GM21360 (cell line): Measurements from ENCODE around the gene BRCA1.
"Not testable (repeated sequence)": the region's sequence is repeated elsewhere in the genome, so short reads cannot be mapped to it uniquely, and the experiment has no call there.

Source experiments
- ATAC-seq: cut with Tn5 transposase; IDR thresholded peaks from one replicate; pipeline ENCODE4 v1.9.1; 2021; ENCODE audit warnings: mild to moderate bottlenecking, moderate library complexity; ENCODE audit not compliant: unreplicated experiment

BRCA1 gene

GRCh38 chr17:43134774-43135453 lies 9.8 kb upstream of the BRCA1 start:
- ATAC-seq: no peak

- not testable (repeated sequence) for ATAC-seq
Observed at GRCh38 chr17:43133439-43133838, 8.3 kb upstream of the BRCA1 start.

DNA sequence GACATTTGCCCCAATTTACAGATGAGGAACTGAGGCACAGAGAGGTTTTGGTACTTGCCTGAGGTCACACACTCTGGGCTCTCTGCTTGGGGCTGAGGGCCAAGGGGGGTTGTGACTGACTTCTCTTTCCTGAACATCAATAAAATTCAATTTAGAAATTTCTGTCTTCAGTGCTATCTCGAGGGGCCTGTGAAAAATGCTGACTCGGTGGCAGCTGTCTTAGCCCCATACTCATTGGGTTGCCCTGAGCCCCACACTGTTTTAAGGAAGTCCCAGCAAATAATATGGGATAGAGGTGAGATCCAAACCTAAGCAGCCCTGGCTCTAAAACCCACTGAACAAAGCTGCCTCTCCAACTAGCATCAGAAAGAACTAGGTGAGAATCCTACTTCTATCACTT lies 7.0 kb upstream of the BRCA1 start:
- no peak for ATAC-seq

DNA sequence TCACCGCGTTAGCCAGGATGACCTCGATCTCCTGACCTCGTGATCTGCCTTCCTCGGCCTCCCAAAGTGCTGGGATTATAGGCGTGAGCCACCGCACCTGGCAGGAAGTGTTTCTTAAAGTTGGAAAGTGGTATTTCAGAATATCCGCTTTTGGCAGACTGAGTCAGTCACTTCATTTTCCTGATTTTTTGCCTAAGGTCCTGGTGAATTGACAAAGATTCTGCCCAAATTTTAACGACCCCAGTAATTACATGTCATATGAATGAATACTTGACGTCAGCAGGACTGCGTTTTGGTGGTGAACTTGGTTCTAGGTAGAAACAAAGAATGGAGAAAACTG lies 4.5 kb upstream of the BRCA1 start:
- no peak for ATAC-seq

GRCh38 chr17:43127333-43127876 lies 2.2 kb upstream of the BRCA1 start:
- ATAC-seq: not testable (repeated sequence)

GRCh38 chr17:43126911-43127290 lies 1.7 kb upstream of the BRCA1 start:
- ATAC-seq: no peak

GRCh38 chr17:43125967-43126910 lies 1.1 kb upstream of the BRCA1 start:
- no peak for ATAC-seq

DNA sequence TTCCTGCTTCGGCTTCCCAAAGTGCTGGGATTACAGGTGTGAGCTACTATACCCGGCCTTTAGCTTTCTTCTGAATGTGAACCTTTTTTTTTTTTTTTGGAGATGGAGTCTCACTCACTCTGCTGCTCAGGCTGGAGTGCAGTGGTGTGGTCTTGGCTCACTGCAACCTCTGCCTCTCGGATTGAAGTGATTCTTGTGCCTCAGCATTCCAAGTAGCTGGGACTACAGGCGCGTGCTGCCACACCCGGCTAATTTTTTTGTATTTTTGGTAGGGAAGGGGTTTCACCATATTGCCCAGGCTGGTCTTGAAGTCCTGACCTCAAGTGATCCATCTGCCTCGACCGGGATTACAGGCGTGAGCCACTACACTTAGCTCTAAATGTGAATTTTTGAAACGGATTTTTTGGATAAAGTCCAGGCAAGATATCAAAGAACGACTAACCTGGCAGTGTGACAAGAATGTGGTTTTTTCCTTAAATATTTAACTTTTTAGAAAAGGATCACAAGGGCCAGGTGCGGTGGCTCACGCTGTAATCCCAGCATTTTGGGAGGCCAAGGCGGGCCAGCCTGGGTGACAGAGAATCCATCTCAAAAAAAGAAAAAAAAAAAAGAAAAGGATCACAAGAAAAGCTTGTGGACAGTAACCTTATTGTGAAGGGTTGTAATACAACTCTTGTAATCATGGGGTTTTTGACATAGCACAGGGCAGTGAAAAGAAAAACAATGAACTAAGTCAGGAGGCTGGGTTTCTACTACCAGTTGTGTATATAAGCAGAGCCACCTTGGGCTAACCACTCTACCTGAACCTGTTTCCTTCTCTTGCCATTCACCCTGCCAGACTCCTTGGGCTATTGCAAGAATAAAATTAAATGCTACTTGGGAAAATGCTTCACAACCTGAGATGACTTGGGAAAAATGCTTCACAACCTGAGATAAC lies 6.2 kb downstream of the BRCA1 start:
- ATAC-seq: no peak

- ATAC-seq: no peak
Observed at GRCh38 chr17:43114151-43114552, 11.0 kb downstream of the BRCA1 start.

DNA sequence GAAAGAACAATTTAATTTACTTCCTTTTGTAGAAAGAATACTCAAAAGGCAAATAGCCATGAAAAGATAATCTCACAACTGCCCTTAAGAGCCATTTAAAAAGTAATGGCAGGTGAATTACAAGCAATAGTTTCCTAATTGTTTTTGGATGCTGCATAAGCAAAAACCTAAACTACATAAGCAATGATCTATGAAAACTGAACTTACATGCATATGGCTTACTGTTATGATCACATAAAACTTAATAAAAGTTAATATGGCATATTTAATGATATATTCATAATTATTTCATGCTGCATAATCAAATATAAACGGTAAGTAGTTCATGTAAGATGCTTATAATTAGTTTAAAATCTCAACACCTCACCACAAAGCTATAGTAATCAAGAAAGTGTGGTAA lies 18.6 kb downstream of the BRCA1 start:
- ATAC-seq: no peak

GRCh38 chr17:43105146-43105545 lies 20.0 kb downstream of the BRCA1 start:
- ATAC-seq: no peak

DNA sequence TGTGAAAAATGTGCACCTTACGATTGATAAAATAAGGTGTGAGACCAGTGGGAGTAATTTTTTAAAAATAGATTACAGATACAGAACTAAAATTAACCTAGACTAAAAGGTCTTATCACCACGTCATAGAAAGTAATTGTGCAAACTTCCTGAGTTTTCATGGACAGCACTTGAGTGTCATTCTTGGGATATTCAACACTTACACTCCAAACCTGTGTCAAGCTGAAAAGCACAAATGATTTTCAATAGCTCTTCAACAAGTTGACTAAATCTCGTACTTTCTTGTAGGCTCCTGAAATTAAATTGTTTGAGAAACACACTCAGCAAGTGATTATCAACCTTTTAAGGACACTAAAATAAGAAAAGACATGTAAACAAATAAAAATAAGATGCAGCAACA lies 20.5 kb downstream of the BRCA1 start:
- no peak for ATAC-seq

GRCh38 chr17:43095364-43095763 lies 29.8 kb downstream of the BRCA1 start:
- not testable (repeated sequence) for ATAC-seq

DNA sequence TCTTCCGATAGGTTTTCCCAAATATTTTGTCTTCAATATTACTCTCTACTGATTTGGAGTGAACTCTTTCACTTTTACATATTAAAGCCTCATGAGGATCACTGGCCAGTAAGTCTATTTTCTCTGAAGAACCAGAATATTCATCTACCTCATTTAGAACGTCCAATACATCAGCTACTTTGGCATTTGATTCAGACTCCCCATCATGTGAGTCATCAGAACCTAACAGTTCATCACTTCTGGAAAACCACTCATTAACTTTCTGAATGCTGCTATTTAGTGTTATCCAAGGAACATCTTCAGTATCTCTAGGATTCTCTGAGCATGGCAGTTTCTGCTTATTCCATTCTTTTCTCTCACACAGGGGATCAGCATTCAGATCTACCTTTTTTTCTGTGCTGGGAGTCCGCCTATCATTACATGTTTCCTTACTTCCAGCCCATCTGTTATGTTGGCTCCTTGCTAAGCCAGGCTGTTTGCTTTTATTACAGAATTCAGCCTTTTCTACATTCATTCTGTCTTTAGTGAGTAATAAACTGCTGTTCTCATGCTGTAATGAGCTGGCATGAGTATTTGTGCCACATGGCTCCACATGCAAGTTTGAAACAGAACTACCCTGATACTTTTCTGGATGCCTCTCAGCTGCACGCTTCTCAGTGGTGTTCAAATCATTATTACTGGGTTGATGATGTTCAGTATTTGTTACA lies 30.9 kb downstream of the BRCA1 start:
- no peak for ATAC-seq

GRCh38 chr17:43092901-43093300 lies 32.3 kb downstream of the BRCA1 start:
- no peak for ATAC-seq

GRCh38 chr17:43090022-43090421 lies 35.1 kb downstream of the BRCA1 start:
- ATAC-seq: no peak

- no peak for ATAC-seq
Observed at GRCh38 chr17:43085474-43085873, 39.7 kb downstream of the BRCA1 start.

DNA sequence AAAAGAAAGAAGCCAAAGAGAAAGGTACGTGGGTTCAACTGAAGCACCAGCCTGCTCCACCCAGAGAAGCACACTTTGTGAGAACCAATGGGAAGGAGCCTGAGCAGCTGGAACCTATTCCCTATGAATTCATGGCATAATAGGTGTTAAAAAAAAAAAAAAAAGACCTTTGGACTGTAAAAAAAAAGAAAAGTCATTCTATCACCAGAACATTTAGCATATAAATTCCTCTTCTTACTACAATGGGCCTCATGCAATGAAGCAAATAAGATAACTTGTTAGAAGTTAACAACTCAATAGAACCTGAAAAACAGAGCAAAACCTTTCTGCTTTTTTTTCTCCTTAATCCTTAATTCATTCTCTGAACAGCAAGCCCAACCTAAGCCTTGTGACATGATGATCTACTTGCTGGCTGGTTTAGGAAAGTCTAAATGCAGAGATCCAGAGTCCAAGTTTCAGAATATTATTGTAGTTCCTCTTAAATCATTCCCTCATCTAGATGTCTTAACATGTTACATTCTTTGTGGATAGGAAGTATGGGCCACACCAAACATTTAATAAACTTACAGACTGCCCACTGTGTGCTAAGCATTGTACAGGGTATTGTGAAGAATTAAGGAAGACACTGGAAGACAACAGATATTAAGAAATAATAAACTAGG lies 45.4 kb downstream of the BRCA1 start:
- ATAC-seq: no peak

- no peak for ATAC-seq
Observed at GRCh38 chr17:43074869-43075268, 50.3 kb downstream of the BRCA1 start.

DNA sequence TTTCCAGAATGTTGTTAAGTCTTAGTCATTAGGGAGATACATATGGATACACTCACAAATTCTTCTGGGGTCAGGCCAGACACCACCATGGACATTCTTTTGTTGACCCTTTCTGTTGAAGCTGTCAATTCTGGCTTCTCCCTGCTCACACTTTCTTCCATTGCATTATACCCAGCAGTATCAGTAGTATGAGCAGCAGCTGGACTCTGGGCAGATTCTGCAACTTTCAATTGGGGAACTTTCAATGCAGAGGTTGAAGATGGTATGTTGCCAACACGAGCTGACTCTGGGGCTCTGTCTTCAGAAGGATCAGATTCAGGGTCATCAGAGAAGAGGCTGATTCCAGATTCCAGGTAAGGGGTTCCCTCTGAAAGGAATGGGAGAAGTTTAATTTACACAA lies 54.3 kb downstream of the BRCA1 start:
- no peak for ATAC-seq
